Mononuclear cell (primary cell): ENCODE results near the gene CASZ1. TPM values are rescaled to one million over a fixed set of nuclear protein-coding genes. Genes with fewer than 3 reads are reported as not detected.

Experiments used
- H3K27me3 ChIP-seq: 2 replicates; pipeline ENCODE4 v1.6.0; 2011; ENCODE audit warnings: low read length, control low read depth; ENCODE audit not compliant: insufficient read depth
- H3K4me1 ChIP-seq: 2 replicates; pipeline ENCODE4 v1.5.1; 2011; ENCODE audit warnings: mild to moderate bottlenecking, low read length, control low read depth; ENCODE audit not compliant: insufficient read depth
- H3K4me3 ChIP-seq: 2 replicates; pipeline ENCODE4 v1.5.1; 2011; ENCODE audit warnings: mild to moderate bottlenecking, low read length, moderate library complexity
- H3K9me3 ChIP-seq: 2 replicates; pipeline ENCODE4 v1.5.1; 2011; ENCODE audit warnings: low read depth, mild to moderate bottlenecking, control low read depth, low read length
- total RNA-seq: library from RNA; depleted of rRNA; stranded (reverse); fragments of >200 nt; gene quantifications from one replicate; pipeline ENCODE4 v1.2.3, GENCODE V29; 2012

Gene CASZ1
- total RNA-seq, 1 donor: 18.8 TPM

GRCh38 chr1:10598389-10598702 is 198.1 kb downstream of the CASZ1 start:
- Histone ChIP-seq H3K4me1 (no peaks in the 10 kb centered on the region), H3K9me3 (no peaks in the 10 kb centered on the region), H3K4me3 (no peak overlapping the region), H3K27me3 (no peaks in the 10 kb centered on the region)

GRCh38 chr1:10597492-10598388 is 198.7 kb downstream of the CASZ1 start:
- Histone ChIP-seq H3K9me3 (no peaks in the 10 kb centered on the region), H3K27me3 (no peaks in the 10 kb centered on the region), H3K4me1 (no peaks in the 10 kb centered on the region), H3K4me3 (no peak overlapping the region)

- H3K9me3 ChIP-seq: no peaks in the 10 kb centered on the region
- H3K27me3 ChIP-seq: no peaks in the 10 kb centered on the region
- H3K4me3 ChIP-seq: no peak overlapping the region
- H3K4me1 ChIP-seq: no peaks in the 10 kb centered on the region
Measured at GRCh38 chr1:10596780-10597179, 199.7 kb downstream of the CASZ1 start.

GRCh38 chr1:10594595-10595223 is 201.7 kb downstream of the CASZ1 start:
- H3K27me3 ChIP-seq: no peaks in the 10 kb centered on the region
- no peak overlapping the region for H3K4me3 ChIP-seq
- no peaks in the 10 kb centered on the region for H3K4me1 ChIP-seq
- H3K9me3 ChIP-seq: no peaks in the 10 kb centered on the region

DNA sequence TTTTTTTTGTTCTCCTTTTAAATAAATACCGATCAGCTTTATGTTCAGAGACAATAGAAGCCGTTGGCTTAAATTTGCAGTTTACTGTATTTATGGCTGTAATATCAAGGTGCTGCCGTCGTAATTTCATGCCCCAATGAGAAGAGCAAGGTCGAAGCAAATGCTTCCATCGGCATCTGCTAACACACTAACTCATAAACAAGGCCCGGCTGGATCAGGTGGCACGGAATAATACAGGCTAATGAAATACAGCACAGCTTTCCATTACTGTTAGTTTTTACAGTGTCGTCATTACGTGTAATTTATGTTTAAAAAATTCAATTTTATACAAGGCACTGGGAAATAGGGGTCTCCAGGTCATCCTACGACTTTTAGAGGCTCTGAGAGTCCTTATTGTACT is 202.7 kb downstream of the CASZ1 start:
- no peaks in the 10 kb centered on the region for H3K27me3 ChIP-seq
- H3K9me3 ChIP-seq: no peaks in the 10 kb centered on the region
- no peaks in the 10 kb centered on the region for H3K4me1 ChIP-seq
- H3K4me3 ChIP-seq: no peak overlapping the region

DNA sequence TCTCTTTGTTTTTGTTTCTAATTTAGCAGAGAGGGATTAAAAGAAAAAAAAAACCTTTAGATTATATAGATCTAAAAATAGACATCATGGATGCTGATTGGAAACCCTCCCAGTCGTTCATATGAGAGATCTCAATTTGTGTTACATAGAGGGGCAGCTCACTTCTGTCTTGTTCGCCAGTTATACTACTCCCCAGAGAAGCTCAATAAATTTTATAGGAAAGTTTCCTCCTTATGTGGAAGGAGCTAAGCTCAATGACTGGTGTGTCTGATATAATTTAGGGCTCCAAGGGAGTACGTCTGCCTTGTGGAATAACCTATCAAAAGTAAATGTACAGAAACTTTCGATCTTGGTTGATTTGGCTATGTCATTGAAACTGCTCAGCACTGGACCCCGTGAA is 204.1 kb downstream of the CASZ1 start:
- H3K9me3 ChIP-seq: no peaks in the 10 kb centered on the region
- no peaks in the 10 kb centered on the region for H3K27me3 ChIP-seq
- no peaks in the 10 kb centered on the region for H3K4me1 ChIP-seq
- H3K4me3 ChIP-seq: no peak overlapping the region

DNA sequence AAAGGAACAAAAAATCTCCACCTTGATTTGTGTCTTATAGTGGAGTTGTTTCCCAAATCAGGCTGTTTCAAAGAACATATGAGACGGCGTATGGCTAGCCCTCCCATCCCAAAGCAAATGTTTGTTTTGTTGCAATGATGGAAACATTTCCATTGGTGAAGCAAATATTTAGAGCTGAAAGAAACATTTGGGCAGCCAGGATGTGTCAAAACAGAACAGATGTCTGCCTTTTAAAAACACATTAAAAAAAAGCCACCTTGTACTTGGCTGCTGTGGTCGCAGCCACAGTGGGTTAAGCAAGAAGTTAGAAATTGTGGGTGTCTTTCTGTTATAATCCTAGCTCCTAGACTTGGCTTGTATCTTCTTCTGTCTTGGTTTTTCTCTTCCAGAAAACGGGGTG is 205.4 kb downstream of the CASZ1 start:
- Histone ChIP-seq H3K4me3 (no peak overlapping the region), H3K4me1 (no peaks in the 10 kb centered on the region), H3K9me3 (no peaks in the 10 kb centered on the region), H3K27me3 (no peaks in the 10 kb centered on the region)

DNA sequence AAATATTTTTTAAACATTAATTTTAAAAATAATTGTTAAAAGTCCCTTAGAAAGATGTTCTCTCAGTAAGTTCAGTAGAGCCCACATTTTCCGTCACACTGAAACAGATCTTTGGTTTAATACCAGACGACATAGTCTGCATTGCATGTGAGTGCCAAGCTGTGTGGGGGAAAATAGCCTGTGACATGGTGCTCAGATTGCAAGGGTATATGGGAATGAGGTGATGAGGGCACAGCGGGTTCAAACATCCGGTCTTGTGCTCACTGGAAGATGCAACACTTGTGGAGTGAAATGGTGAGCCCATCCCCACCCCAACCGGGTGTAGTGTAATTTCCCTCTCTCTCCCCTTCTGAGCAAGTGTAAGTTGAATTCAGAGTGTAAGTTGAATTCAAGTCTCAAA is 207.4 kb downstream of the CASZ1 start:
- Histone ChIP-seq H3K4me3 (no peak overlapping the region), H3K4me1 (no peaks in the 10 kb centered on the region), H3K9me3 (no peaks in the 10 kb centered on the region), H3K27me3 (no peaks in the 10 kb centered on the region)

- Histone ChIP-seq H3K27me3 (no peaks in the 10 kb centered on the region), H3K4me3 (no peak overlapping the region), H3K4me1 (no peaks in the 10 kb centered on the region), H3K9me3 (no peaks in the 10 kb centered on the region)
Measured at GRCh38 chr1:10588640-10589039, 207.8 kb downstream of the CASZ1 start.

Other genes with a start within 250 kb of the CASZ1 start
- 119 TPM for gene TARDBP, start 216.0 kb upstream of the CASZ1 start, total RNA-seq